Adrenal gland (tissue), 5 donors: ENCODE results near the gene APBA1.

ENCODE experiments used
- CTCF ChIP-seq, 6 experiments: fragments of 450-650 bp in 4 of 6; fragments of 200-600 bp in 2 of 6; sonication (generic) in 1 of 6; IDR thresholded peaks; 1 replicate in 5 of 6; 2 replicates in 1 of 6; pipeline versions ENCODE4 v1.5.1 to v1.8.0; 2016 to 2021; ENCODE audit warnings: antibody characterized with exemption in 6 of 6, mild to moderate bottlenecking in 2 of 6, moderate library complexity in 1 of 6
- POLR2A ChIP-seq, 2 donors: fragments of 450-650 bp; IDR thresholded peaks; one replicate each; pipeline ENCODE4 v1.6.1; 2017; ENCODE audit warnings: antibody characterized with exemption in 2 of 2, mild to moderate bottlenecking in 2 of 2, moderate library complexity in 1 of 2
- donor health status: DM: no; HTN: no; CAD: no.

DNA sequence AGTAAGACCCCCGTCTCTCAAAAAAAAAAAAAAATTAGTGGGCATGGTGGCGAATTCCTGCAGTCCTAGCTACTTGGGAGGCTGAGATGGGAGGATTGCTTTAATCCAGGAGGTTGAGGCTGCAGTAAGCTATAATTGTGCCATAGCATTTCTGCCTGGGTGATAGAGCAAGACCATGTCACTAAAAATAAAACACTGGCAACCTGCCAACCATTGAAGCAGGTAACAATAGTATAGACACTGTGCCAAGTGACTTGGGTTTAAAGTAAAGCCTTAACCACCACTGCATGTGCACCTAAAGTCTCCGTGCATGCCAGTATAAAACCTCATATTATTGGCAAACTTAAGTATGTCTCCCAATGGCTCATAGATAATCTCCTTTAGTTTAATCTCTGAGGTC, 3.4 kb upstream of the APBA1 start:
- no peak for TF ChIP-seq CTCF (IDR thresholded peaks at IDR 0.05)
- TF ChIP-seq POLR2A (IDR thresholded peaks at IDR 0.05): no peak
